Upper lobe of right lung (tissue), 1 donor: ENCODE measurements around the gene CRYL1. TPM values are rescaled to one million over a fixed set of nuclear protein-coding genes. Genes with fewer than 3 reads are reported as not detected.

Source experiments
- ATAC-seq: fragments of 200-7000 bp; cut with Tn5 transposase; one replicate; pipeline ENCODE4 v1.9.1; 2020; ENCODE audit warnings: mild to moderate bottlenecking, moderate library complexity
- DNase-seq: peaks from one replicate; pipeline ENCODE4 v3.0.0-alpha.2; 2020
- H3K27ac ChIP-seq: fragments of 200-600 bp; one replicate; pipeline ENCODE4 v1.8.0; 2022
- H3K27me3 ChIP-seq: fragments of 200-600 bp; one replicate; pipeline ENCODE4 v1.8.0; 2022; ENCODE audit warnings: mild to moderate bottlenecking
- H3K36me3 ChIP-seq: fragments of 200-600 bp; one replicate; pipeline ENCODE4 v1.8.0; 2022
- H3K4me1 ChIP-seq: fragments of 200-600 bp; one replicate; pipeline ENCODE4 v1.8.0; 2022
- H3K4me3 ChIP-seq: fragments of 200-600 bp; one replicate; pipeline ENCODE4 v1.8.0; 2022; ENCODE audit warnings: mild to moderate bottlenecking
- H3K9me3 ChIP-seq: fragments of 200-600 bp; one replicate; pipeline ENCODE4 v1.8.0; 2022
- CTCF ChIP-seq: fragments of 200-600 bp; IDR thresholded peaks from one replicate; pipeline ENCODE4 v1.8.0; 2022; ENCODE audit warnings: antibody characterized with exemption
- intact Hi-C: fragments of 100-400 bp; cut with DNase I; formaldehyde crosslinking; loops from one replicate; pipeline ENCODE4 v1.11.0; 2022
- total RNA-seq: library from RNA; stranded (reverse); fragmentation: NEBNext Ultra II Directional; extraction: Animal tissue kit (Norgen Biotek cat#: 25700); gene quantifications from one replicate; pipeline ENCODE4 v1.2.1, GENCODE V29; 2021
- donor health status: DM: no; HTN: yes; CAD: no; lungs with severe emphysema.

CRYL1 gene
- total RNA-seq, 1 donor from 2014 or later, result 28.5 TPM

GRCh38 chr13:20489185-20489820 lies 36.4 kb downstream of the CRYL1 start:
- ATAC-seq (no peak), DNase-seq (no peak)
- peaks cover 7% of the 10 kb centered on the region for H3K36me3 ChIP-seq
- no peaks in the 10 kb centered on the region for H3K9me3 ChIP-seq
- no peaks in the 10 kb centered on the region for H3K27me3 ChIP-seq
- no peaks in the 10 kb centered on the region for H3K4me1 ChIP-seq
- intact Hi-C loops, result no loop called here
- H3K4me3 ChIP-seq, result no peak overlapping the region
- H3K27ac ChIP-seq, result no peak overlapping the region
- no peak for TF ChIP-seq CTCF

GRCh38 chr13:20487927-20488326 lies 37.7 kb downstream of the CRYL1 start:
- H3K9me3 ChIP-seq, result no peaks in the 10 kb centered on the region
- TF ChIP-seq CTCF, result no peak
- ATAC-seq, result no peak
- peaks cover 7% of the 10 kb centered on the region for H3K36me3 ChIP-seq
- no peak overlapping the region for H3K4me3 ChIP-seq
- no peak overlapping the region for H3K27ac ChIP-seq
- DNase-seq, result no peak
- H3K4me1 ChIP-seq, result no peaks in the 10 kb centered on the region
- no peaks in the 10 kb centered on the region for H3K27me3 ChIP-seq
- intact Hi-C loops, result no loop called here

- H3K27ac ChIP-seq, result no peak overlapping the region
- H3K9me3 ChIP-seq, result no peaks in the 10 kb centered on the region
- no peaks in the 10 kb centered on the region for H3K27me3 ChIP-seq
- no peak for TF ChIP-seq CTCF
- no peaks in the 10 kb centered on the region for H3K4me1 ChIP-seq
- DNase-seq, result no peak
- no peak overlapping the region for H3K4me3 ChIP-seq
- ATAC-seq, result no peak
- intact Hi-C loops, result no loop called here
- H3K36me3 ChIP-seq, result no peaks in the 10 kb centered on the region
These were observed 42.9 kb downstream of the CRYL1 start for GRCh38 chr13:20482787-20483186.

- Histone ChIP-seq H3K36me3 (no peaks in the 10 kb centered on the region), H3K9me3 (no peaks in the 10 kb centered on the region), H3K27me3 (no peaks in the 10 kb centered on the region), H3K4me3 (no peak overlapping the region), H3K27ac (no peak overlapping the region), H3K4me1 (no peaks in the 10 kb centered on the region)
- DNase-seq, result no peak
- no peak for TF ChIP-seq CTCF
- intact Hi-C loops, result no loop called here
- ATAC-seq, result peak; percentile 24
These were observed 43.3 kb downstream of the CRYL1 start for GRCh38 chr13:20482275-20482761.

GRCh38 chr13:20477394-20477793 lies 48.3 kb downstream of the CRYL1 start:
- Histone ChIP-seq H3K36me3 (no peaks in the 10 kb centered on the region), H3K27me3 (no peaks in the 10 kb centered on the region), H3K27ac (no peak overlapping the region), H3K4me3 (no peak overlapping the region), H3K4me1 (no peaks in the 10 kb centered on the region), H3K9me3 (no peaks in the 10 kb centered on the region)
- no peak for TF ChIP-seq CTCF
- intact Hi-C loops, result no loop called here
- DNase-seq (no peak), ATAC-seq (no peak)
